Uterus (tissue), 4 donors: Measurements from ENCODE around the gene MELK. TPM values are rescaled to one million over a fixed set of nuclear protein-coding genes. Genes with fewer than 3 reads are reported as not detected.

Experiments
- DNase-seq, 2 donors: peaks; one replicate each; pipeline ENCODE4 v3.0.0-alpha.2; 2019 to 2020
- H3K27ac ChIP-seq, 2 donors: fragments of 200-600 bp; sonication (generic); 1 replicate in 1 of 2; 2 replicates in 1 of 2; pipeline ENCODE4 v1.5.1; 2016 to 2018
- H3K27me3 ChIP-seq, 2 donors: fragments of 200-600 bp; sonication (generic); one replicate each; pipeline ENCODE4 v1.5.1; 2018 to 2019; ENCODE audit warnings: control low read depth in 1 of 2
- H3K36me3 ChIP-seq, 2 donors: fragments of 200-600 bp; sonication (generic); one replicate each; pipeline ENCODE4 v1.5.1; 2019; ENCODE audit warnings: control low read depth in 1 of 2
- H3K4me1 ChIP-seq, 2 donors: fragments of 200-600 bp; sonication (generic); one replicate each; pipeline ENCODE4 v1.5.1; 2018 to 2019; ENCODE audit warnings: control low read depth in 1 of 2
- H3K4me3 ChIP-seq, 2 donors: fragments of 200-600 bp; sonication (generic); 1 replicate in 1 of 2; 2 replicates in 1 of 2; pipeline ENCODE4 v1.5.1; 2018 to 2019; ENCODE audit warnings: mild to moderate bottlenecking in 1 of 2
- H3K9me3 ChIP-seq, 2 donors: fragments of 200-600 bp; sonication (generic); one replicate each; pipeline ENCODE4 v1.5.1; 2019; ENCODE audit warnings: control low read depth in 1 of 2
- POLR2A ChIP-seq, 2 donors: fragments of 450-650 bp; IDR thresholded peaks; one replicate each; pipeline ENCODE4 v1.6.1; 2016; ENCODE audit warnings: antibody characterized with exemption in 2 of 2, mild to moderate bottlenecking in 1 of 2, moderate library complexity in 1 of 2
- intact Hi-C: fragments of 100-400 bp; cut with DNase I; formaldehyde crosslinking; loops from one replicate; pipeline ENCODE4 v1.15.1; 2023; ENCODE audit warnings: low total_unique reads
- total RNA-seq, 4 donors: library from RNA; depleted of rRNA in 3 of 4; stranded (reverse); fragments of >200 nt in 3 of 4; gene quantifications; one replicate each; pipeline versions ENCODE4 v1.1.0 to v1.2.4, GENCODE V29; 2014 to 2023
- TF ChIP-seq, protein P1 (sequence below), 4 experiments: fragments of 200-600 bp in 2 of 4; fragments of 450-650 bp in 2 of 4; sonication (generic) in 2 of 4; IDR thresholded peaks; one replicate each; pipeline ENCODE4 v1.5.1; 2016 to 2019; ENCODE audit warnings: antibody characterized with exemption in 4 of 4, mild to moderate bottlenecking in 2 of 4, moderate library complexity in 1 of 4
- donor health status: DM: yes; HTN: yes; CAD: no.

MELK gene
- total RNA-seq, 4 donors from 2014 or later, result 21.4 TPM; not detected in 3

DNA sequence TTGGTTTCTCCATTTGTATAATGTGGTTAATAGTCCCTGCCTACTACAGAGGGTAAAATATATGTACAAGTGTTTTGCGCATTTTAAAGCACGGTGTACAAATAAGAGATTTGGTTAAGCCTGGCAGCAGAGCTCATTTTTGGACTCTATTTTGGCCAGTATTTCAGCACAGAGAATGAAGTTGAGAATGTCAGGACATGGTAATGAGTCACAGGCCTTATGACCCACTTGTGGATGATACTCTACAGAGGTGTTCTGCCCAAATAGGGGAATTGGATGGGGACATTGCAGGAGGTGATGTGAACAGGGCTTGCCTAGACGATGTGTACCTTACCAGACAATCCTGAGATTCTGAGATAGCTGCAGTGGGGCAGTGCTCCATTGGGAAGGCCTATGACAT, 50.6 kb downstream of the MELK start:
- intact Hi-C loops, result no loop called here
- Histone ChIP-seq H3K4me3 (no peak overlapping the region), H3K27ac (no peak overlapping the region), H3K36me3 (no peaks in the 10 kb centered on the region), H3K27me3 (no peaks in the 10 kb centered on the region), H3K9me3 (no peaks in the 10 kb centered on the region), H3K4me1 (no peaks in the 10 kb centered on the region)
- no peak for DNase-seq
- no peak for TF ChIP-seq POLR2A (IDR thresholded peaks at IDR 0.05)
- TF ChIP-seq, protein P1, sequence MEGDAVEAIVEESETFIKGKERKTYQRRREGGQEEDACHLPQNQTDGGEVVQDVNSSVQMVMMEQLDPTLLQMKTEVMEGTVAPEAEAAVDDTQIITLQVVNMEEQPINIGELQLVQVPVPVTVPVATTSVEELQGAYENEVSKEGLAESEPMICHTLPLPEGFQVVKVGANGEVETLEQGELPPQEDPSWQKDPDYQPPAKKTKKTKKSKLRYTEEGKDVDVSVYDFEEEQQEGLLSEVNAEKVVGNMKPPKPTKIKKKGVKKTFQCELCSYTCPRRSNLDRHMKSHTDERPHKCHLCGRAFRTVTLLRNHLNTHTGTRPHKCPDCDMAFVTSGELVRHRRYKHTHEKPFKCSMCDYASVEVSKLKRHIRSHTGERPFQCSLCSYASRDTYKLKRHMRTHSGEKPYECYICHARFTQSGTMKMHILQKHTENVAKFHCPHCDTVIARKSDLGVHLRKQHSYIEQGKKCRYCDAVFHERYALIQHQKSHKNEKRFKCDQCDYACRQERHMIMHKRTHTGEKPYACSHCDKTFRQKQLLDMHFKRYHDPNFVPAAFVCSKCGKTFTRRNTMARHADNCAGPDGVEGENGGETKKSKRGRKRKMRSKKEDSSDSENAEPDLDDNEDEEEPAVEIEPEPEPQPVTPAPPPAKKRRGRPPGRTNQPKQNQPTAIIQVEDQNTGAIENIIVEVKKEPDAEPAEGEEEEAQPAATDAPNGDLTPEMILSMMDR (IDR thresholded peaks at IDR 0.05), result no peak

DNA sequence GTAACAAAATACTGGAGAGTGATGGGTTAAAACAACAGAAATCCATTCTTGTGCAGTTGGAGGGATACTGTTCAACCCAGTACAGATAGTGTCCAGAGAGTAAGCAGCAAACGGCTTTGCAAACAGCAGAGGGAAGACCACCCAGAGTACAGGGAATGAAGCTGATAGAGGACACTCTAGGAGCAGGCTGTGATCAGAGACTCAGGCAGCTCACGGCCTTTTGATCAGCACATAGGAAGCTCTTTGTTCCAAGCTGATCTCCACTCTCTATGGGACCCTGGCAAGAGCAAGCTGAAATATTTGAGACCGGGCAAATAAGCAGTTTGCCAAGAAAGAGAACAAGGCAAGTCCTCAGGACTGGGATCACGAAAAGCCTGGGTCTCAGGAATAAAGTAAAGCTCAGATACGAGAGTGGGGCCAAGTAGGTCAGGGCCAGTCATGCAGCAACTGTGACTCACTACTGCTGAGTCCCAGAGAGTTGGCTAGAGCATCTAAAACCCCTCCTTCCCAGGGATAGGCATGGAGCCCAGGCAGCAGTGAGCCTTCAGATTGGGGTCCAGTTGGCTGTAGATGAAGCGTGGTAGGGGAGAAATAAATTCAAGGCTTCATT, 52.4 kb downstream of the MELK start:
- Histone ChIP-seq H3K27me3 (no peaks in the 10 kb centered on the region), H3K4me3 (no peak overlapping the region), H3K27ac (no peak overlapping the region), H3K4me1 (no peaks in the 10 kb centered on the region), H3K36me3 (no peaks in the 10 kb centered on the region), H3K9me3 (no peaks in the 10 kb centered on the region)
- peak in 1 of 2 donors; percentile 23 for DNase-seq
- intact Hi-C loops, result no loop called here
- no peak for TF ChIP-seq POLR2A (IDR thresholded peaks at IDR 0.05)
- TF ChIP-seq, protein P1 (IDR thresholded peaks at IDR 0.05), result no peak

DNA sequence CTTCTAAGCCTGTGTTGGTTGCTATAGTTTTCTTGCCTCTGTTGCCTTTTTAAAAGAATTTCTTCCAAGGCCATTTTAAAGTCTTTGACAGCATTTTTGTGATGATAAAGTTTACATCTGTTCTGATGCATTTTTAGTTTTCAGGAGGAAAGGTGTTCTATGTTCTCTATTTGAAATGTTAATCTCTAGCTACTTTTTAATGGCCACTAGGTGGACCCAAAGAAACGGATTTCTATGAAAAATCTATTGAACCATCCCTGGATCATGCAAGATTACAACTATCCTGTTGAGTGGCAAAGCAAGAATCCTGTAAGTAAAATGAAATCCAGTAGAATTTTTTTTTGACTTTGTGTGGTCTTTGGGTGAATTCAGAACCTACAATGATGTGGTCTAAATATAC, 60.2 kb downstream of the MELK start:
- H3K4me1 ChIP-seq, result no peaks in the 10 kb centered on the region
- intact Hi-C loops, result no loop called here
- no peak overlapping the region for H3K4me3 ChIP-seq
- H3K36me3 ChIP-seq, result no peaks in the 10 kb centered on the region
- no peak overlapping the region for H3K27ac ChIP-seq
- H3K9me3 ChIP-seq, result no peaks in the 10 kb centered on the region
- TF ChIP-seq, protein P1 (IDR thresholded peaks at IDR 0.05), result peak in 2 of 4 experiments; percentile 16 to 21
- TF ChIP-seq POLR2A (IDR thresholded peaks at IDR 0.05), result no peak
- no peaks in the 10 kb centered on the region for H3K27me3 ChIP-seq
- no peak for DNase-seq

DNA sequence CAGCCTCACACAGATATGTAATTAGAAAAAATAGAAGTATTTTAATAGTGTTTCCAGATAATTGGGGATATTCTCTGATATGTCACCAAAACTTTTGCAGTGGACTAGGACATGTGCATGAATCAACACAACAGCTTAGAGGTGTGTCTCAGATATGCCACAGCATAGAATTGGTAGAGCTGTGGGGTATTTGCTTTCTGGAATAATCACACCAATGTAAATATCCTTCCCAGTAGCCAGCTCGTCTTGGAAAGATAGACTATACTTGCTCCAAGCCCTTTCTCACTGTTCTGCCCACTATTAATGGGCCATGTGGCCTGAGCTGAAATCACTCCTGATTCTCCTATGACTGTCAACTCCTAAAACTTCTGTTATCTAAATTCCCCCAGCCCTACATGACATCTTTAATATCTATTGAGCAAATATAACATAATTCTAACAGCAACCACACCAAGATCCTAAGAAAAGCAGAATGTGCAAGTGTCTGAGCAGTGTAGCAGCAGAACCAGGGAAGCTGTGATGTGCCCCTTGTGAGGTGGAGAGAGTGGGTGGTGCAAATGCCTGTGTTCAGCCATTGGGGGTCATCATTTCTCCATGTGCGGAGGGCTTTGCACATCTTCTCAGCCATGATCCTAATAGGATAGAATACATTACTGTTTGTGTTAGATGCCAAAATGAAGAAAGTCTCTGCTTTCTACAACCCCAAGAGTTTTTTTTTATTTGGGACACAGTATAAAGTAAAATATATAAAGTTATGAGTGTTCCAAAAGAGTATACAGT, 65.0 kb downstream of the MELK start:
- Histone ChIP-seq H3K4me3 (no peak overlapping the region), H3K36me3 (no peaks in the 10 kb centered on the region), H3K27ac (no peak overlapping the region), H3K9me3 (no peaks in the 10 kb centered on the region), H3K4me1 (no peaks in the 10 kb centered on the region), H3K27me3 (no peaks in the 10 kb centered on the region)
- DNase-seq, result no peak
- TF ChIP-seq POLR2A (IDR thresholded peaks at IDR 0.05), result no peak
- TF ChIP-seq, protein P1 (IDR thresholded peaks at IDR 0.05), result no peak
- intact Hi-C loops, result no loop called here

DNA sequence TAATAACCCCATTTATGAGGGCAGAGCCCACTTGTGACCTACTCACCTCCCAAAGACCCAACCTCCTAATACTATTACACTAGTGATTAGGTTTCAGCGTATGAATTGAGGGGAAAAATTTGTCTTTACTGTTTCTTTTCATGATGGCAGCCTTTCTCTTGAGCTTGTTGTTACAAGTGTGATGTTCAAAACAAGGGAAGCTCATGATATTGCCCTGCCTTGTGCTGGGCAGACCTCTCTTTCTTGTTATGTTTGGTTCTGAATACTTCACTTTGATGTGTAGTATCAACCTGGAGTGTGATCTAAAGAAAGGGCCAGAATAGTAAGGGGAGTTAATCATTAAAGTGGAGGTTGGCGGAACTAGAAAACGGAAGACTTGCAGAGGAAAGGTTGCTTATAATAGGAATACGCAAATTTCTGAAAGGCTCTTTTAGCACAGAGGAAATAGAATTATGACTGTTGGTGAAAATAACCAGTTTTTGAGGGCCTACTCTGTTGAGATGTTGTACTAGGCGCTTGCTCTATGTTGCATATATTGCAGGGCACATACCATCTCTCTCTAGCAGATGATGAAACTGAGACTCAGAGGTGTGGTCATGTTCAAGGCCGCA, 68.2 kb downstream of the MELK start:
- Histone ChIP-seq H3K4me1 (no peaks in the 10 kb centered on the region), H3K27ac (no peak overlapping the region), H3K4me3 (no peak overlapping the region), H3K36me3 (no peaks in the 10 kb centered on the region), H3K27me3 (no peaks in the 10 kb centered on the region), H3K9me3 (no peaks in the 10 kb centered on the region)
- TF ChIP-seq, protein P1 (IDR thresholded peaks at IDR 0.05), result no peak
- no peak for TF ChIP-seq POLR2A (IDR thresholded peaks at IDR 0.05)
- DNase-seq, result no peak
- intact Hi-C loops, result no loop called here
